Heart left ventricle (tissue), 16 donors: ENCODE measurements around the gene NUBPL. TPM values are rescaled to one million over a fixed set of nuclear protein-coding genes. Genes with fewer than 3 reads are reported as not detected.

Source experiments
- ATAC-seq, 4 donors: fragments of 200-7000 bp; cut with Tn5 transposase; one replicate each; pipeline ENCODE4 v1.9.1; 2020 to 2022; ENCODE audit warnings: moderate library complexity in 4 of 4, mild to moderate bottlenecking in 3 of 4, moderate number of reproducible peaks in 1 of 4
- DNase-seq, 5 donors: peaks; one replicate each; pipeline ENCODE4 v3.0.0-alpha.2; 2020
- H3K27ac ChIP-seq, 12 donors: fragments of 200-600 bp; sonication (generic) in 4 of 12; one replicate each; pipeline versions ENCODE4 v1.5.0 to v1.8.0; 2016 to 2022; ENCODE audit warnings: mild to moderate bottlenecking in 2 of 12
- H3K27me3 ChIP-seq, 9 donors: fragments of 200-600 bp; sonication (generic) in 2 of 9; one replicate each; pipeline versions ENCODE4 v1.5.1 to v1.8.0; 2016 to 2022; ENCODE audit warnings: mild to moderate bottlenecking in 3 of 9
- H3K36me3 ChIP-seq, 9 donors: fragments of 200-600 bp; sonication (generic) in 2 of 9; one replicate each; pipeline versions ENCODE4 v1.5.0 to v1.8.0; 2018 to 2022; ENCODE audit warnings: mild to moderate bottlenecking in 2 of 9
- H3K4me1 ChIP-seq, 12 donors: fragments of 200-600 bp; sonication (generic) in 4 of 12; one replicate each; pipeline versions ENCODE4 v1.5.0 to v1.8.0; 2016 to 2022; ENCODE audit warnings: mild to moderate bottlenecking in 3 of 12
- H3K4me3 ChIP-seq, 12 donors: fragments of 200-600 bp; sonication (generic) in 4 of 12; one replicate each; pipeline versions ENCODE4 v1.5.0 to v1.8.0; 2017 to 2022; ENCODE audit warnings: mild to moderate bottlenecking in 9 of 12, moderate library complexity in 4 of 12
- H3K9me3 ChIP-seq, 12 donors: fragments of 200-600 bp; sonication (generic) in 4 of 12; one replicate each; pipeline versions ENCODE4 v1.5.0 to v1.8.0; 2016 to 2022; ENCODE audit warnings: mild to moderate bottlenecking in 1 of 12
- POLR2A ChIP-seq, 2 donors: fragments of 450-650 bp; IDR thresholded peaks; one replicate each; pipeline ENCODE4 v1.6.1; 2017; ENCODE audit warnings: antibody characterized with exemption in 2 of 2, mild to moderate bottlenecking in 2 of 2, moderate library complexity in 2 of 2
- WGBS, 4 donors: extraction: QIAGEN DNeasy Blood & Tissue Kit in 2 of 4; methylation state at CpG; one replicate each; pipeline versions ENCODE4 v1.1.5 to v1.1.7; 2013 to 2018; 5-methylcytosine and 5-hydroxymethylcytosine counted together
- intact Hi-C, 10 donors: fragments of 100-400 bp; cut with DNase I; formaldehyde crosslinking; loops; one replicate each; pipeline versions ENCODE4 v1.11.1 to v1.14.2; 2022
- polyA plus RNA-seq, 2 donors: library from polyadenylated mRNA; stranded (reverse); fragments of 200-250 nt; gene quantifications; one replicate each; pipeline ENCODE4 v1.2.3, GENCODE V29; 2013
- total RNA-seq, 9 donors: library from RNA; depleted of rRNA in 2 of 9; stranded (reverse); fragments of >200 nt in 2 of 9; fragmentation: NEBNext Ultra II Directional in 3 of 9; extraction: Animal tissue kit (Norgen Biotek cat#: 25700) in 3 of 9; gene quantifications; one replicate each; pipeline versions ENCODE4 v1.1.0 to v1.2.4, GENCODE V29; 2016 to 2023
- TF ChIP-seq, protein P1 (sequence below), 12 donors: fragments of 200-600 bp; sonication (generic) in 4 of 12; IDR thresholded peaks; one replicate each; pipeline versions ENCODE4 v1.5.0 to v1.8.0; 2018 to 2022; ENCODE audit warnings: antibody characterized with exemption in 12 of 12, mild to moderate bottlenecking in 5 of 12
- donor health status: ischemic (EF 13 %, LVEDD 7.1; RV severe dilation, severe dysfunction).
- donor health status: healthy with polysubstance abuse.
- donor health status: DM: no; HTN: yes; CAD: no.
- donor health status: DM: no; HTN: no; CAD: no.
- donor health status: ischemic (EF 25% LVEDD 6.9; RV normal size, moderate dysfunction).
- donor health status: ischemic (EF 25% LVEDD 5.7; RV mildly dilated, moderate dysfunction).
- donor health status: healthy.
- donor health status: DM: yes; HTN: yes; CAD: no.
- donor health status: ischemic (EF 35%, LVEDD 5.7; RV mildly dilated, moderate dysfunction).
- donor health status: nonischemic (EF 11% LVEDD 7.7; RV severe dilation, severe dysfunction).
- donor health status: DM: yes; HTN: yes; CAD: no.
- donor health status: PGD.
- donor health status: ischemic (EF 29% LVEDD 5.4; RV normal size, mild dysfunction).
- donor health status: nonischemic (EF 23%, LVEDD 6.1; RV moderate dilation, normal function).

The NUBPL gene
- total and polyA plus RNA-seq, 11 donors, result 6.2 to 28.7 (median 18.9) TPM

DNA sequence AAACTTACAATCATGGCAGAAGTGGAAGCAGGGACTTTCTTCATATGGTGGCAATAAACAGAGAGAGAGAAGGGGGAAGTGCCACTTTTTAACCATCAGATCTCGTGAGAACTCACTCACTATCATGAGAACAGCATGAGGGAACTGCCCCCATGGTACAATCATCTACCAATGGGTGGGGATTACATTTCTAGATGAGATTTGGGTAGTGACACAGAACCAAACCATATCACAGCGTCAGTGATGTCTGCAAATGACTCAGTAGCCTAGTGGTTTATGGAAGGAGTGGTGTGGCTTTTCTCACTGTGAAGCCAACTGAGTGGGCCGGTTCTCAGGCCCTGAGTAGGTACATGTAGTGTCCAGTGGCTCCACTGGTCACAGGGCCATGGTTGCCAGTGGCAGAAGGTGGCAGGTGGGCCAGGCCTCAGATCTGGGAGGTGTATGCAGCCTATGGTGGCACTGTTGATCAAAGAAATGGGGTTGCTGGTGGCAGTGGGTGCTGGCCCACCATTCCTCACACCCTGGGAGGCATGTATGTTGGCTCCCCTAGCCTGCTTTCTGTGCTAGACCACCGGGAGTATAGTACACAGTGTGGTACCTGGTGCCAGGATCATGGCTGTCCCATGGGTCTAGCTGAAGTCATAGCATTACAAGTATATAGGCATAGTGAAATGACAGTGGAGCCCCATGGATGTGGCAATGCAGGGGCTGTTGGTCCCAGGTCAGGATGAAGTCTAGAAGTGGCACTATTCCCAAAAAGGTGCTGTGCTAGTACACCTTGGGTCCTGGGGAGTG lies 191.9 kb downstream of the NUBPL start:
- Histone ChIP-seq H3K27ac (no peak overlapping the region), H3K36me3 (no peaks in the 10 kb centered on the region), H3K4me1 (no peaks in the 10 kb centered on the region), H3K27me3 (no peaks in the 10 kb centered on the region), H3K4me3 (no peak overlapping the region), H3K9me3 (peaks cover 0 to 29% (median 17%) of the 10 kb centered on the region in 12 donors)
- DNase-seq (peak in 1 of 5 donors; percentile 51), ATAC-seq (no peak)
- intact Hi-C loops, result no loop called here
- WGBS, 4 donors, result 89 to 100% (median 96%) methylated on average over 4 of the region's 4 CpGs
- TF ChIP-seq POLR2A (IDR thresholded peaks at IDR 0.05), result no peak
- TF ChIP-seq, protein P1, sequence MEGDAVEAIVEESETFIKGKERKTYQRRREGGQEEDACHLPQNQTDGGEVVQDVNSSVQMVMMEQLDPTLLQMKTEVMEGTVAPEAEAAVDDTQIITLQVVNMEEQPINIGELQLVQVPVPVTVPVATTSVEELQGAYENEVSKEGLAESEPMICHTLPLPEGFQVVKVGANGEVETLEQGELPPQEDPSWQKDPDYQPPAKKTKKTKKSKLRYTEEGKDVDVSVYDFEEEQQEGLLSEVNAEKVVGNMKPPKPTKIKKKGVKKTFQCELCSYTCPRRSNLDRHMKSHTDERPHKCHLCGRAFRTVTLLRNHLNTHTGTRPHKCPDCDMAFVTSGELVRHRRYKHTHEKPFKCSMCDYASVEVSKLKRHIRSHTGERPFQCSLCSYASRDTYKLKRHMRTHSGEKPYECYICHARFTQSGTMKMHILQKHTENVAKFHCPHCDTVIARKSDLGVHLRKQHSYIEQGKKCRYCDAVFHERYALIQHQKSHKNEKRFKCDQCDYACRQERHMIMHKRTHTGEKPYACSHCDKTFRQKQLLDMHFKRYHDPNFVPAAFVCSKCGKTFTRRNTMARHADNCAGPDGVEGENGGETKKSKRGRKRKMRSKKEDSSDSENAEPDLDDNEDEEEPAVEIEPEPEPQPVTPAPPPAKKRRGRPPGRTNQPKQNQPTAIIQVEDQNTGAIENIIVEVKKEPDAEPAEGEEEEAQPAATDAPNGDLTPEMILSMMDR (IDR thresholded peaks at IDR 0.05), result no peak

GRCh38 chr14:31758941-31759340 lies 197.7 kb downstream of the NUBPL start:
- intact Hi-C loops, result no loop called here
- Histone ChIP-seq H3K27me3 (no peaks in the 10 kb centered on the region), H3K27ac (no peak overlapping the region), H3K4me3 (no peak overlapping the region), H3K36me3 (no peaks in the 10 kb centered on the region), H3K4me1 (no peaks in the 10 kb centered on the region), H3K9me3 (no peaks in the 10 kb centered on the region)
- no peak for TF ChIP-seq POLR2A (IDR thresholded peaks at IDR 0.05)
- DNase-seq, result no peak
- 64 to 84% (median 74%) methylated on average over 3 of the region's 3 CpGs for WGBS, 4 donors
- ATAC-seq, result no peak

- intact Hi-C loops, result no loop called here
- 58 to 62% (median 60%) methylated on average over 3 of the region's 3 CpGs for WGBS, 4 donors
- H3K36me3 ChIP-seq, result no peaks in the 10 kb centered on the region
- no peak overlapping the region for H3K27ac ChIP-seq
- no peaks in the 10 kb centered on the region for H3K4me1 ChIP-seq
- ATAC-seq (no peak), DNase-seq (no peak)
- TF ChIP-seq, protein P1 (IDR thresholded peaks at IDR 0.05), result no peak
- no peak for TF ChIP-seq POLR2A (IDR thresholded peaks at IDR 0.05)
- no peaks in the 10 kb centered on the region for H3K27me3 ChIP-seq
- no peaks in the 10 kb centered on the region for H3K9me3 ChIP-seq
- no peak overlapping the region for H3K4me3 ChIP-seq
Observed at GRCh38 chr14:31760277-31760676, 199.1 kb downstream of the NUBPL start.

GRCh38 chr14:31761325-31761724 lies 200.1 kb downstream of the NUBPL start:
- ATAC-seq (no peak), DNase-seq (no peak)
- intact Hi-C loops, result no loop called here
- Histone ChIP-seq H3K4me1 (no peaks in the 10 kb centered on the region), H3K4me3 (no peak overlapping the region), H3K27me3 (no peaks in the 10 kb centered on the region), H3K36me3 (no peaks in the 10 kb centered on the region), H3K27ac (no peak overlapping the region), H3K9me3 (no peaks in the 10 kb centered on the region)
- 74 to 99% (median 97%) methylated on average over 4 of the region's 4 CpGs for WGBS, 4 donors
- TF ChIP-seq, protein P1 (IDR thresholded peaks at IDR 0.05), result no peak
- no peak for TF ChIP-seq POLR2A (IDR thresholded peaks at IDR 0.05)

GRCh38 chr14:31763041-31763440 lies 201.8 kb downstream of the NUBPL start:
- Histone ChIP-seq H3K4me3 (no peak overlapping the region), H3K27ac (no peak overlapping the region), H3K4me1 (no peaks in the 10 kb centered on the region), H3K9me3 (no peaks in the 10 kb centered on the region), H3K36me3 (no peaks in the 10 kb centered on the region), H3K27me3 (no peaks in the 10 kb centered on the region)
- intact Hi-C loops, result no loop called here
- TF ChIP-seq, protein P1 (IDR thresholded peaks at IDR 0.05), result no peak
- TF ChIP-seq POLR2A (IDR thresholded peaks at IDR 0.05), result no peak
- DNase-seq (no peak), ATAC-seq (no peak)
- WGBS, 4 donors, result 89 to 100% (median 93%) methylated on average over 1 of the region's 1 CpG
